SU-DHL-6 (cell line): Measurements from ENCODE around the gene SAMD11.

Experiments
- H2AFZ ChIP-seq: fragments of 200-600 bp; sonication (generic); 2 replicates; pipeline ENCODE4 v1.6.1; 2014; ENCODE audit warnings: low read depth, mild to moderate bottlenecking, moderate library complexity, mixed read lengths, antibody characterized with exemption, low read length; ENCODE audit not compliant: severe bottlenecking
- H3F3A ChIP-seq: fragments of 200-600 bp; shearing (Covaris generic); 2 replicates; pipeline ENCODE4 v1.6.0; 2016; ENCODE audit warnings: antibody characterized with exemption, mild to moderate bottlenecking; ENCODE audit not compliant: insufficient read depth
- H3K27ac ChIP-seq: fragments of 200-600 bp; sonication (generic); 2 replicates; pipeline ENCODE4 v1.5.1; 2016; ENCODE audit warnings: low read depth, mild to moderate bottlenecking, low read length, moderate library complexity, mixed read lengths
- H3K27me3 ChIP-seq: fragments of 200-600 bp; sonication (generic), shearing (Covaris generic); 2 replicates; pipeline ENCODE4 v1.6.0; 2014; ENCODE audit warnings: mild to moderate bottlenecking, low read length
- H3K36me3 ChIP-seq: fragments of 200-600 bp; sonication (generic); 2 replicates; pipeline ENCODE4 v1.6.1; 2014; ENCODE audit warnings: mild to moderate bottlenecking, low read length, mixed read lengths
- H3K4me2 ChIP-seq: fragments of 300-600, 200-600 bp; shearing (Covaris generic), sonication (generic); 2 replicates; pipeline ENCODE4 v1.6.0; 2014; ENCODE audit warnings: low read length, low read depth, mild to moderate bottlenecking; ENCODE audit not compliant: poor library complexity, severe bottlenecking
- H3K4me3 ChIP-seq: fragments of 200-600 bp; sonication (generic); 2 replicates; pipeline ENCODE4 v1.5.1; 2014; ENCODE audit warnings: antibody characterized with exemption, low read length, mild to moderate bottlenecking, mixed read lengths; ENCODE audit not compliant: insufficient read depth, poor library complexity, severe bottlenecking
- H3K79me2 ChIP-seq: fragments of 200-600 bp; sonication (generic); 2 replicates; pipeline ENCODE4 v1.6.1; 2014; ENCODE audit warnings: mild to moderate bottlenecking, low read length, moderate library complexity; ENCODE audit not compliant: insufficient read depth
- H3K9ac ChIP-seq: fragments of 200-600 bp; sonication (generic); 2 replicates; pipeline ENCODE4 v1.7.0; 2014; ENCODE audit warnings: mild to moderate bottlenecking, low read length
- H3K9me2 ChIP-seq: fragments of 200-600 bp; sonication (generic); replicated peaks from 2 replicates; pipeline ENCODE4 v1.6.1; 2014; ENCODE audit warnings: low read length; ENCODE audit not compliant: insufficient read depth
- H3K9me3 ChIP-seq: fragments of 200-600 bp; sonication (generic); 2 replicates; pipeline ENCODE4 v1.6.1; 2014; ENCODE audit warnings: low read length, mixed read lengths; ENCODE audit not compliant: insufficient read depth
- H4K20me1 ChIP-seq: fragments of 200-600 bp; sonication (generic); 2 replicates; pipeline ENCODE4 v1.6.1; 2014; ENCODE audit warnings: low read depth, mild to moderate bottlenecking, antibody characterized with exemption, low read length, moderate library complexity, mixed read lengths
- CTCF ChIP-seq: fragments of 200-600 bp; sonication (generic); IDR thresholded peaks from one replicate; pipeline ENCODE4 v1.5.1; 2017; ENCODE audit warnings: antibody characterized with exemption, mild to moderate bottlenecking, low read length, moderate library complexity; ENCODE audit not compliant: insufficient read depth, poor library complexity, severe bottlenecking
- EZH2phosphoT487 ChIP-seq: fragments of 200-600 bp; sonication (generic), shearing (Covaris generic); conservative IDR thresholded peaks from 2 replicates; pipeline ENCODE4 v1.6.1; 2018; ENCODE audit warnings: mild to moderate bottlenecking, antibody characterized with exemption, low read length, moderate library complexity, mixed read lengths

The SAMD11 gene

GRCh38 chr1:971751-972506 is 48.2 kb downstream of the SAMD11 start:
- Histone ChIP-seq H3K9me3 (no peaks in the 10 kb centered on the region), H3K4me2 (no peak overlapping the region), H2AFZ (no peak overlapping the region), H3K27ac (no peak overlapping the region), H3K4me3 (no peak overlapping the region), H3K79me2 (no peaks in the 10 kb centered on the region), H3K36me3 (no peaks in the 10 kb centered on the region), H4K20me1 (no peaks in the 10 kb centered on the region), H3K9ac (no peak overlapping the region), H3K27me3 (no peaks in the 10 kb centered on the region), H3K9me2 (no peaks in the 10 kb centered on the region), H3F3A (no peaks in the 10 kb centered on the region)
- no peak for TF ChIP-seq CTCF
- no peak for TF ChIP-seq EZH2phosphoT487

- H3K79me2 ChIP-seq = no peaks in the 10 kb centered on the region
- H4K20me1 ChIP-seq = no peaks in the 10 kb centered on the region
- no peaks in the 10 kb centered on the region for H3F3A ChIP-seq
- no peaks in the 10 kb centered on the region for H3K27me3 ChIP-seq
- TF ChIP-seq EZH2phosphoT487 (no peak), CTCF (no peak)
- H3K9ac ChIP-seq = no peak overlapping the region
- no peak overlapping the region for H3K4me2 ChIP-seq
- H3K9me3 ChIP-seq = no peaks in the 10 kb centered on the region
- H3K9me2 ChIP-seq = no peaks in the 10 kb centered on the region
- H3K27ac ChIP-seq = no peak overlapping the region
- H2AFZ ChIP-seq = no peak overlapping the region
- H3K4me3 ChIP-seq = no peak overlapping the region
- no peaks in the 10 kb centered on the region for H3K36me3 ChIP-seq
Measured at GRCh38 chr1:972726-973458, 49.2 kb downstream of the SAMD11 start.

- TF ChIP-seq EZH2phosphoT487 = no peak
- no peak for TF ChIP-seq CTCF
- H3K9me2 ChIP-seq = no peaks in the 10 kb centered on the region
- no peaks in the 10 kb centered on the region for H3K36me3 ChIP-seq
- no peak overlapping the region for H3K27ac ChIP-seq
- H3K4me2 ChIP-seq = no peak overlapping the region
- H3F3A ChIP-seq = no peaks in the 10 kb centered on the region
- H3K9me3 ChIP-seq = no peaks in the 10 kb centered on the region
- no peak overlapping the region for H2AFZ ChIP-seq
- H4K20me1 ChIP-seq = no peaks in the 10 kb centered on the region
- H3K4me3 ChIP-seq = no peak overlapping the region
- no peaks in the 10 kb centered on the region for H3K27me3 ChIP-seq
- H3K79me2 ChIP-seq = no peaks in the 10 kb centered on the region
- no peak overlapping the region for H3K9ac ChIP-seq
Measured at GRCh38 chr1:973459-974292, 50.0 kb downstream of the SAMD11 start.
